Ecto neural progenitor cell (in vitro differentiated cells): ENCODE data around the gene DNAAF5.

Source experiments
- DNase-seq: peaks from one replicate; pipeline ENCODE4 v3.0.0-alpha.2; 2018; ENCODE audit warnings: low spot score

The DNAAF5 gene

GRCh38 chr7:768881-769504, 42.5 kb downstream of the DNAAF5 start:
- no peak for DNase-seq

- no peak for DNase-seq
Measured at GRCh38 chr7:770336-770735, 43.8 kb downstream of the DNAAF5 start.

- no peak for DNase-seq
Measured at GRCh38 chr7:770741-771166, 44.3 kb downstream of the DNAAF5 start.

- no peak for DNase-seq
Measured at GRCh38 chr7:771234-772004, 44.9 kb downstream of the DNAAF5 start.

GRCh38 chr7:772005-772294, 45.5 kb downstream of the DNAAF5 start:
- no peak for DNase-seq

- no peak for DNase-seq
Measured at GRCh38 chr7:772392-772791, 45.9 kb downstream of the DNAAF5 start.

GRCh38 chr7:772861-773621, 46.5 kb downstream of the DNAAF5 start:
- DNase-seq = no peak

- DNase-seq = no peak
Measured at GRCh38 chr7:773622-773915, 47.1 kb downstream of the DNAAF5 start.

- peak; percentile 80 for DNase-seq
Measured at GRCh38 chr7:774161-775109, 47.9 kb downstream of the DNAAF5 start.

- no peak for DNase-seq
Measured at GRCh38 chr7:776381-776780, 49.9 kb downstream of the DNAAF5 start.

GRCh38 chr7:776992-777727, 50.7 kb downstream of the DNAAF5 start:
- DNase-seq = no peak

GRCh38 chr7:777728-778078, 51.2 kb downstream of the DNAAF5 start:
- DNase-seq = no peak

- DNase-seq = no peak
Measured at GRCh38 chr7:778271-778967, 51.9 kb downstream of the DNAAF5 start.

GRCh38 chr7:778968-779451, 52.5 kb downstream of the DNAAF5 start:
- DNase-seq = no peak

GRCh38 chr7:779480-779879, 53.0 kb downstream of the DNAAF5 start:
- DNase-seq = no peak

GRCh38 chr7:780081-780480, 53.6 kb downstream of the DNAAF5 start:
- DNase-seq = no peak

GRCh38 chr7:780516-780915, 54.0 kb downstream of the DNAAF5 start:
- DNase-seq = no peak

- DNase-seq = no peak
Measured at GRCh38 chr7:781186-781849, 54.8 kb downstream of the DNAAF5 start.

- DNase-seq = no peak
Measured at GRCh38 chr7:781936-782529, 55.5 kb downstream of the DNAAF5 start.
